ENCODE measurements around the gene LRRC75A.
"Not testable (repeated sequence)": the region's sequence is repeated elsewhere in the genome, so short reads cannot be mapped to it uniquely, and the experiment has no call there.

The LRRC75A gene

GRCh38 chr17:16395887-16396286, 96.1 kb downstream of the LRRC75A start:
- not testable (repeated sequence) for DNase-seq

GRCh38 chr17:16392491-16392890, 99.5 kb downstream of the LRRC75A start:
- not testable (repeated sequence) for DNase-seq
